AG04450 (cell line): ENCODE data around the gene KCNAB2. TPM values are rescaled to one million over a fixed set of nuclear protein-coding genes. Genes with fewer than 3 reads are reported as not detected.
"Not testable (repeated sequence)": the region's sequence is repeated elsewhere in the genome, so short reads cannot be mapped to it uniquely, and the experiment has no call there.

ENCODE experiments used
- CTCF ChIA-PET: fragments of 300-600, 350-600 bp; formaldehyde crosslinking; extraction: SDS; loops from one replicate; lab custom pipeline; 2022; ENCODE audit warnings: antibody characterized with exemption, inconsistent platforms; lab: Charles Lee
- POLR2A ChIA-PET: fragments of 350-600 bp; formaldehyde crosslinking; extraction: SDS; loops from one replicate; lab custom pipeline; 2021; ENCODE audit warnings: antibody characterized with exemption, inconsistent platforms; lab: Yijun Ruan, JAX
- DNase-seq: peaks from one replicate; pipeline ENCODE4 v3.0.0-alpha.2; 2011; ENCODE audit warnings: low read depth, low spot score
- H3K27ac ChIP-seq: one replicate; pipeline ENCODE4 v1.5.1; 2012; ENCODE audit warnings: low read depth, low read length, control low read depth
- H3K27me3 ChIP-seq: one replicate; pipeline ENCODE4 v1.6.0; 2012; ENCODE audit warnings: low read length; ENCODE audit not compliant: control insufficient read depth, insufficient read depth
- H3K4me3 ChIP-seq: 2 replicates; pipeline ENCODE4 v1.5.1; 2011; ENCODE audit warnings: mild to moderate bottlenecking, low read depth, low read length, control low read depth
- H3K9me3 ChIP-seq: 2 replicates; pipeline ENCODE4 v1.5.1; 2012; ENCODE audit warnings: low read length; ENCODE audit not compliant: control insufficient read depth, insufficient read depth
- polyA plus RNA-seq: library from polyadenylated mRNA; depleted of rRNA; stranded (reverse); fragments of >200 nt; gene quantifications from 2 replicates; pipeline ENCODE4 v1.2.3, GENCODE V29; 2011
- TF ChIP-seq, protein P1 (sequence below): IDR thresholded peaks from 2 replicates; pipeline ENCODE4 v1.5.1; 2011; ENCODE audit warnings: low read depth, low read length, control low read depth, inconsistent platforms

Gene KCNAB2
- polyA plus RNA-seq, 1 experiment, result 3.1 TPM

- DNase-seq, result no peak
- Histone ChIP-seq H3K27me3 (no peaks in the 10 kb centered on the region), H3K9me3 (no peaks in the 10 kb centered on the region), H3K4me3 (no peak overlapping the region), H3K27ac (no peak overlapping the region)
- CTCF ChIA-PET, result no interaction called here
- POLR2A ChIA-PET, result no interaction called here
- TF ChIP-seq, protein P1, sequence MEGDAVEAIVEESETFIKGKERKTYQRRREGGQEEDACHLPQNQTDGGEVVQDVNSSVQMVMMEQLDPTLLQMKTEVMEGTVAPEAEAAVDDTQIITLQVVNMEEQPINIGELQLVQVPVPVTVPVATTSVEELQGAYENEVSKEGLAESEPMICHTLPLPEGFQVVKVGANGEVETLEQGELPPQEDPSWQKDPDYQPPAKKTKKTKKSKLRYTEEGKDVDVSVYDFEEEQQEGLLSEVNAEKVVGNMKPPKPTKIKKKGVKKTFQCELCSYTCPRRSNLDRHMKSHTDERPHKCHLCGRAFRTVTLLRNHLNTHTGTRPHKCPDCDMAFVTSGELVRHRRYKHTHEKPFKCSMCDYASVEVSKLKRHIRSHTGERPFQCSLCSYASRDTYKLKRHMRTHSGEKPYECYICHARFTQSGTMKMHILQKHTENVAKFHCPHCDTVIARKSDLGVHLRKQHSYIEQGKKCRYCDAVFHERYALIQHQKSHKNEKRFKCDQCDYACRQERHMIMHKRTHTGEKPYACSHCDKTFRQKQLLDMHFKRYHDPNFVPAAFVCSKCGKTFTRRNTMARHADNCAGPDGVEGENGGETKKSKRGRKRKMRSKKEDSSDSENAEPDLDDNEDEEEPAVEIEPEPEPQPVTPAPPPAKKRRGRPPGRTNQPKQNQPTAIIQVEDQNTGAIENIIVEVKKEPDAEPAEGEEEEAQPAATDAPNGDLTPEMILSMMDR, result no peak
These were observed 31.3 kb upstream of the KCNAB2 start for GRCh38 chr1:6014130-6014999.

- ChIA-PET CTCF (no interaction called here), POLR2A (no interaction called here)
- no peaks in the 10 kb centered on the region for H3K9me3 ChIP-seq
- TF ChIP-seq, protein P1, result no peak
- no peak overlapping the region for H3K27ac ChIP-seq
- H3K4me3 ChIP-seq, result no peak overlapping the region
- no peak for DNase-seq
- no peaks in the 10 kb centered on the region for H3K27me3 ChIP-seq
These were observed 29.4 kb upstream of the KCNAB2 start for GRCh38 chr1:6016191-6016865.

- POLR2A ChIA-PET, CTCF ChIA-PET, H3K27me3 ChIP-seq: not testable (repeated sequence)
These were observed 28.0 kb upstream of the KCNAB2 start for GRCh38 chr1:6017654-6018053.

DNA sequence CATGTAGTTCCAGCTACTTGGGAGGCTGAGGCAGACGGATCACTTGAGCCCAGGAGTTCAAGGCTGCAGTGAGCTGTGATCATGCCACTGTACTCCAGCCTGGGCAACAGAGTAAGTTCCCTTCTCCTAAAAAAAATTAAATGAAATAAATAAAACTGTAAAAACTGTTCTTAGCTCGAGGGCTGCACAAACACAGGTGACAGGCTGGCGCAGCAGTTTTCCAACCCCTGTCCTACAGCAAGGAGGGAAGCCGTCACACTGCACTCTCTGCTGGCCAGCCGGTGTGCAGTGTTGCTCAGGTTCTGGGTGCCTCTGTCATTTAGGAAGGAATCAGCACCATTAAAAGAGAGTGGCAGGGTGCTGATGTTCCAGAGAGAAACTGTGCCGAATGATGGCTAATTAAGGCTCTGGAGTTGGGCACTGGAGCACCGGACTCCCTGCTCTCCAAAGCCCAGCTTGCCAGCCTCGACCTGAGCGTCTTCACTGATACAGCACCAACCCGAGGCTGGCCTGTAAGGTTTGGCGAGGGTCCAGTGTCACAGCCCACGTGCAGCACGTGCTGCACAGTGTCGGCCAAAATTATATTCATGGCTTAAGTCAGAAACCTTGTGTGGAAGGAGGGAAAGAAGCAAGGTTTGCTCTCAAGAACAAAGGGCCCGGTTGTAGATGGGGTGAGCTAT lies 26.4 kb upstream of the KCNAB2 start:
- Histone ChIP-seq H3K27ac (no peak overlapping the region), H3K4me3 (no peak overlapping the region), H3K27me3 (no peaks in the 10 kb centered on the region), H3K9me3 (no peaks in the 10 kb centered on the region)
- ChIA-PET POLR2A (no interaction called here), CTCF (interaction anchor here (0.6 to 1.0 kb wide), 2 partner anchors 15 to 189 kb away, joined by 3 to 6 read pairs; no protein-coding TSS in a partner anchor)
- TF ChIP-seq, protein P1, result no peak
- DNase-seq, result no peak

More at GRCh38 chr1:6017654-6018053, 28.0 kb upstream of the KCNAB2 start:
- H3K27ac ChIP-seq, H3K4me3 ChIP-seq, H3K9me3 ChIP-seq, DNase-seq: not testable (repeated sequence)

- ChIA-PET POLR2A (no interaction called here), CTCF (no interaction called here)
- Histone ChIP-seq H3K4me3 (no peak overlapping the region), H3K9me3 (no peaks in the 10 kb centered on the region), H3K27ac (no peak overlapping the region), H3K27me3 (peaks cover 7% of the 10 kb centered on the region)
- no peak for DNase-seq
- TF ChIP-seq, protein P1, result no peak
These were observed 23.5 kb upstream of the KCNAB2 start for GRCh38 chr1:6022193-6022592.
